AG20443 (cell line): Measurements from ENCODE around the gene MRPL23.
"Not testable (repeated sequence)": the region's sequence is repeated elsewhere in the genome, so short reads cannot be mapped to it uniquely, and the experiment has no call there.

Experiments
- DNase-seq: peaks from one replicate; pipeline ENCODE4 v3.0.0; 2012; ENCODE audit warnings: low spot score, mixed read lengths

The MRPL23 gene

GRCh38 chr11:1933416-1934334 lies 13.5 kb upstream of the MRPL23 start:
- DNase-seq, result no peak

GRCh38 chr11:1934335-1935155 lies 12.6 kb upstream of the MRPL23 start:
- peak; percentile 9 for DNase-seq

- peak; percentile 13 for DNase-seq
Measured at GRCh38 chr11:1935156-1936071, 11.7 kb upstream of the MRPL23 start.

GRCh38 chr11:1936072-1936780 lies 10.9 kb upstream of the MRPL23 start:
- peak; percentile 7 for DNase-seq

- DNase-seq, result peak; percentile 6
Measured at GRCh38 chr11:1936781-1937615, 10.1 kb upstream of the MRPL23 start.

- no peak for DNase-seq
Measured at GRCh38 chr11:1937616-1938342, 9.4 kb upstream of the MRPL23 start.

GRCh38 chr11:1938343-1939005 lies 8.7 kb upstream of the MRPL23 start:
- DNase-seq, result no peak

GRCh38 chr11:1939006-1939625 lies 8.0 kb upstream of the MRPL23 start:
- peak; percentile 19 for DNase-seq

- not testable (repeated sequence) for DNase-seq
Measured at GRCh38 chr11:1939788-1940187, 7.3 kb upstream of the MRPL23 start.

- DNase-seq, result no peak
Measured at GRCh38 chr11:1942558-1943260, 4.4 kb upstream of the MRPL23 start.

GRCh38 chr11:1943576-1943975 lies 3.6 kb upstream of the MRPL23 start:
- no peak for DNase-seq

GRCh38 chr11:1943977-1944376 lies 3.2 kb upstream of the MRPL23 start:
- DNase-seq, result peak; percentile 9

- no peak for DNase-seq
Measured at GRCh38 chr11:1947592-1948237, 583 bp downstream of the MRPL23 start.

- no peak for DNase-seq
Measured at GRCh38 chr11:1948389-1948788, 1.3 kb downstream of the MRPL23 start.

GRCh38 chr11:1949302-1949701 lies 2.2 kb downstream of the MRPL23 start:
- DNase-seq, result no peak

GRCh38 chr11:1949922-1950321 lies 2.8 kb downstream of the MRPL23 start:
- no peak for DNase-seq

- DNase-seq, result no peak
Measured at GRCh38 chr11:1952806-1953482, 5.8 kb downstream of the MRPL23 start.
